HepG2 (cell line): Measurements from ENCODE around the gene CHAF1B. TPM values are rescaled to one million over a fixed set of nuclear protein-coding genes. Genes with fewer than 3 reads are reported as not detected.

ENCODE experiments used
- ATAC-seq: fragments of 200-7000 bp; cut with Tn5 transposase; 3 replicates; pipeline ENCODE4 v1.9.1; 2020; ENCODE audit warnings: mild to moderate bottlenecking, moderate library complexity
- BruUV-seq: library from RNA; stranded (reverse); fragments of 400-500 nt; replicated peaks from 2 replicates; lab custom pipeline; 2021; lab: Mats Ljungman, UMichigan
- CTCF ChIA-PET: fragments of 300-600 bp; formaldehyde crosslinking; extraction: SDS; loops from one replicate; lab custom pipeline; 2021; ENCODE audit warnings: low total read pairs, inconsistent platforms, low intra/inter-chr PET ratio; lab: Yijun Ruan, JAX
- POLR2A ChIA-PET: fragments of 350-600 bp; sonication (Branson Sonifier 250); formaldehyde crosslinking; loops from one replicate; lab custom pipeline; 2020; ENCODE audit warnings: antibody characterized with exemption, inconsistent platforms; lab: Yijun Ruan, JAX
- DNase-seq: peaks from one replicate; pipeline ENCODE4 v3.0.0-alpha.2; 2015; ENCODE audit warnings: low spot score
- FAIRE-seq: peaks from 3 replicates; lab custom pipeline; 2011; peaks lifted over from hg19 to GRCh38; lab: Jason Lieb, UNC
- H2AFZ ChIP-seq: one replicate; pipeline ENCODE4 v1.6.1; 2011; ENCODE audit warnings: low read length, inconsistent platforms
- H3K27ac ChIP-seq: fragments of 300-600 bp; 3 replicates; pipeline ENCODE4 v1.8.0; 2011; ENCODE audit warnings: mixed run types, mild to moderate bottlenecking, mixed read lengths, low read length, inconsistent platforms; ENCODE audit not compliant: insufficient read depth; ENCODE audit errors: extremely low read length
- H3K27me3 ChIP-seq, 2 experiments: fragments of 200-600 bp in 1 of 2; 2 replicates in 1 of 2; 3 replicates in 1 of 2; pipeline versions ENCODE4 v1.6.0 to v1.8.0; 2011; ENCODE audit warnings: low read length in 2 of 2, mild to moderate bottlenecking in 2 of 2, moderate library complexity in 2 of 2, inconsistent platforms in 1 of 2; ENCODE audit not compliant: insufficient read depth in 2 of 2, control insufficient read depth in 1 of 2
- H3K36me3 ChIP-seq, 2 experiments: fragments of 200-600 bp in 1 of 2; replicated peaks in 1 of 2; 2 replicates in 1 of 2; 3 replicates in 1 of 2; pipeline versions ENCODE4 v1.5.1 to v1.8.0; 2011; ENCODE audit warnings: low read length in 2 of 2, inconsistent platforms in 1 of 2; ENCODE audit not compliant: insufficient read depth in 2 of 2, control insufficient read depth in 1 of 2
- H3K4me1 ChIP-seq: 2 replicates; pipeline ENCODE4 v1.5.1; 2012; ENCODE audit warnings: low read length, inconsistent platforms; ENCODE audit not compliant: insufficient read depth
- H3K4me2 ChIP-seq: 2 replicates; pipeline ENCODE4 v1.6.0; 2011; ENCODE audit warnings: low read depth, low read length, inconsistent platforms
- H3K4me3 ChIP-seq, 3 experiments: fragments of 200-600 bp in 1 of 3; sonication (generic), shearing (Covaris generic) in 1 of 3; replicated peaks in 1 of 3; 2 replicates each; pipeline ENCODE4 v1.5.1; 2011 to 2016; ENCODE audit warnings: low read length in 3 of 3, inconsistent platforms in 2 of 3, low read depth in 2 of 3, mild to moderate bottlenecking in 2 of 3, control low read depth in 1 of 3, mixed read lengths in 1 of 3; ENCODE audit not compliant: insufficient read depth in 1 of 3
- H3K79me2 ChIP-seq: one replicate; pipeline ENCODE4 v1.6.1; 2011; ENCODE audit warnings: low read length, inconsistent platforms; ENCODE audit not compliant: insufficient read depth
- H3K9ac ChIP-seq: 2 replicates; pipeline ENCODE4 v1.6.0; 2011; ENCODE audit warnings: mild to moderate bottlenecking, low read depth, low read length, inconsistent platforms; ENCODE audit not compliant: insufficient read depth
- H3K9me3 ChIP-seq: 2 replicates; pipeline ENCODE4 v1.5.1; 2012; ENCODE audit warnings: mild to moderate bottlenecking, low read length
- H4K20me1 ChIP-seq: 2 replicates; pipeline ENCODE4 v1.6.0; 2011; ENCODE audit warnings: inconsistent platforms, mild to moderate bottlenecking, low read length, moderate library complexity; ENCODE audit not compliant: insufficient read depth
- ARNT ChIP-seq: fragments of 450-650 bp; IDR thresholded peaks from 2 replicates; pipeline ENCODE4 v1.6.1; 2017
- CREB1 ChIP-seq, 2 experiments: fragments of 450-650 bp in 1 of 2; IDR thresholded peaks; 2 replicates each; pipeline ENCODE4 v1.6.1; 2016 to 2017; ENCODE audit warnings: control low read depth in 1 of 2, mild to moderate bottlenecking in 1 of 2, missing compliant biosample characterization in 1 of 2, missing genetic modification characterization in 1 of 2
- ZFP90 ChIP-seq: sonication (generic); formaldehyde crosslinking; IDR thresholded peaks from 2 replicates; pipeline ENCODE4 v1.8.0; 2022; ENCODE audit warnings: missing genetic modification reagents, mild to moderate bottlenecking, inconsistent platforms, borderline replicate concordance
- ZNF567 ChIP-seq: sonication (generic); formaldehyde crosslinking; IDR thresholded peaks from 2 replicates; pipeline ENCODE4 v1.8.1; 2023; ENCODE audit warnings: mild to moderate bottlenecking, missing genetic modification reagents, borderline replicate concordance
- WGBS: methylation state at CpG from one replicate; pipeline ENCODE4 v1.1.6; 2017; ENCODE audit warnings: low lambda C conversion rate; 5-methylcytosine and 5-hydroxymethylcytosine counted together
- in situ Hi-C: cut with HindIII; loops from 2 replicates; pipeline ENCODE4 v1.10.0; 2017; ENCODE audit warnings: low pct_unique_long_range_greater_than_20kb; ENCODE audit not compliant: extremely low pct_ligation_motif_present
- intact Hi-C: fragments of 100-400 bp; cut with micrococcal nuclease; formaldehyde crosslinking; loops from one replicate; pipeline ENCODE4 v1.10.0; 2022; ENCODE audit not compliant: unreplicated experiment
- polyA plus RNA-seq, 8 experiments: library from polyadenylated mRNA; depleted of rRNA in 3 of 8; stranded (reverse) in 7 of 8; unstranded in 1 of 8; fragments of >200 nt; fragmentation: Illumina TruSeq in 4 of 8; extraction: Trizol in 4 of 8; gene quantifications; 2 replicates each; pipeline versions ENCODE4 v1.2.1 to v1.2.3, GENCODE V29; 2011 to 2016; ENCODE audit warnings: low read depth in 4 of 8, missing spikeins in 1 of 8, mixed read lengths in 1 of 8; ENCODE audit not compliant: insufficient read depth in 1 of 8
- total RNA-seq, 5 experiments: library from RNA; depleted of rRNA; stranded (reverse); fragments of >200 nt; fragmentation: Illumina TruSeq; extraction: Trizol; gene quantifications; 2 replicates each; pipeline ENCODE4 v1.2.3, GENCODE V29; 2016; ENCODE audit warnings: low read depth in 1 of 5
- TF ChIP-seq, protein P1 (sequence below): sonication (generic); formaldehyde crosslinking; IDR thresholded peaks from 2 replicates; pipeline ENCODE4 v1.5.0; 2020; ENCODE audit warnings: missing genetic modification reagents

CHAF1B gene
- total and polyA plus RNA-seq, 2 of the 13 experiments (the other 11 are each of a cell fraction or from before 2014, with no cell fraction given), result 5.1 to 14.1 TPM

DNA sequence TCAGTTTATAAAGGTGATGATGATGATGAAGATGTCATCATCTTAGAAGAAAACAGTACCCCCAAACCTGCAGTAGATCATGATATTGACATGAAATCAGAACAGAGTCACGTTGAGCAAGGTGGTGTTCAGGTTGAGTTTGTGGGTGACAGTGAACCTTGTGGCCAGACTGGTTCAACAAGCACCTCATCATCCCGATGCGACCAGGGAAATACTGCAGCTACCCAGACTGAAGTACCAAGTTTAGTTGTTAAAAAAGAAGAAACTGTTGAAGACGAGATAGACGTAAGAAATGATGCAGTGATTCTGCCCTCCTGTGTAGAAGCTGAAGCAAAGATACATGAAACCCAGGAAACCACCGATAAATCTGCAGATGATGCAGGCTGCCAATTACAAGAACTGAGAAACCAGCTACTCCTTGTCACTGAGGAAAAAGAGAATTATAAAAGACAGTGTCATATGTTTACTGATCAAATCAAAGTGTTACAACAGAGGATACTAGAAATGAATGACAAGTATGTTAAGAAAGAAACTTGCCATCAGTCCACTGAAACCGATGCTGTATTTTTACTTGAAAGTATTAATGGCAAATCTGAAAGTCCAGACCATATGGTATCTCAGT lies 16.0 kb upstream of the CHAF1B start:
- CTCF ChIA-PET, result no interaction called here
- ATAC-seq, result no peak

DNA sequence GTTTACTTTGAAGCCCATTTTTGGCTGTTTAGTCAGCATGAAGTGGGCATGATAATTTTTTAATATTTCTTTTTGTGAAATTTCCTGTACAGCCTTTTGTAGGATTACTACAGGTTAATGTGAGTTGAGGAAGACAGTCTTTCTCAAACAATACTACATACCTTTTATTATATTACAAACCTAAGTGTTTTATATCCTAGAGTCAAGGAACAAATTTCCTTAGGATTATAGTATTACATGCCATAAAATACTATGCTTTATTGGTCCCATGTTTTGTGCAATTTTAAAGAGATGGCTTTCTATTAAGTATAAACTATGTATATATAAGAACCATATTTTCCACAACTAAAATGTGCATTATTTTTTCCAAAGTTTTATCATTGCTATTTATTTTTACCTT lies 9.2 kb upstream of the CHAF1B start:
- Histone ChIP-seq H3K4me1 (peaks cover 11% of the 10 kb centered on the region; the same call in 1 of the 2 replicates), H3K4me2 (no peak overlapping the region), H3K79me2 (no peaks in the 10 kb centered on the region), H3K36me3 (peaks cover 7 to 55% of the 10 kb centered on the region in 2 experiments; a peak in 4 of 5 replicates), H3K9me3 (no peaks in the 10 kb centered on the region), H3K27me3 (no peaks in the 10 kb centered on the region), H3K4me3 (no peak overlapping the region), H2AFZ (no peak overlapping the region), H3K27ac (no peak overlapping the region), H4K20me1 (no peaks in the 10 kb centered on the region)
- no peak for ATAC-seq
- FAIRE-seq, result no peak
- in situ Hi-C loops (no loop called here), intact Hi-C loops (no loop called here)
- no peak for DNase-seq
- no TSS peak for BruUV-seq
- ChIA-PET POLR2A (no interaction called here), CTCF (no interaction called here)
- TF ChIP-seq ARNT (no peak), ZNF567 (CRISPR knock-in tag) (no peak)
- TF ChIP-seq, protein P1, sequence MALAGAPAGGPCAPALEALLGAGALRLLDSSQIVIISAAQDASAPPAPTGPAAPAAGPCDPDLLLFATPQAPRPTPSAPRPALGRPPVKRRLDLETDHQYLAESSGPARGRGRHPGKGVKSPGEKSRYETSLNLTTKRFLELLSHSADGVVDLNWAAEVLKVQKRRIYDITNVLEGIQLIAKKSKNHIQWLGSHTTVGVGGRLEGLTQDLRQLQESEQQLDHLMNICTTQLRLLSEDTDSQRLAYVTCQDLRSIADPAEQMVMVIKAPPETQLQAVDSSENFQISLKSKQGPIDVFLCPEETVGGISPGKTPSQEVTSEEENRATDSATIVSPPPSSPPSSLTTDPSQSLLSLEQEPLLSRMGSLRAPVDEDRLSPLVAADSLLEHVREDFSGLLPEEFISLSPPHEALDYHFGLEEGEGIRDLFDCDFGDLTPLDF, result no peak
- TF ChIP-seq, all 625 proteins: peak for 0
- no peak overlapping the region for H3K9ac ChIP-seq

More for the DNA sequence above, 16.0 kb upstream of the CHAF1B start:
- Histone ChIP-seq H3K4me3 (no peak overlapping the region), H3K4me1 (no peaks in the 10 kb centered on the region), H3K27me3 (no peaks in the 10 kb centered on the region), H3K9ac (no peak overlapping the region), H3K36me3 (peaks cover 20 to 80% of the 10 kb centered on the region in 2 experiments), H2AFZ (no peak overlapping the region), H3K4me2 (no peak overlapping the region), H3K79me2 (no peaks in the 10 kb centered on the region), H3K9me3 (no peaks in the 10 kb centered on the region), H3K27ac (no peak overlapping the region), H4K20me1 (no peaks in the 10 kb centered on the region)
- POLR2A ChIA-PET, result interaction anchor here (1.7 kb wide), 1 partner anchor 49 kb away, joined by 4 read pairs; the partner anchor contains the start of gene MORC3
- 96% methylated on average over 7 of the region's 7 CpGs for WGBS
- TSS peak; percentile 48 for BruUV-seq
- in situ Hi-C loops, result no loop called here
- intact Hi-C loops, result no loop called here
- DNase-seq, result no peak
- TF ChIP-seq CREB1 (IDR thresholded peaks at IDR 0.05) (peak; percentile 12; the same call in 1 of the 2 replicates), CREB1 (CRISPR knock-in tag; IDR thresholded peaks at IDR 0.05) (no peak), ZFP90 (CRISPR knock-in tag) (no peak)
- no peak for FAIRE-seq
